Measurements from ENCODE around the gene CIAO1.
"Not testable (repeated sequence)": the region's sequence is repeated elsewhere in the genome, so short reads cannot be mapped to it uniquely, and the experiment has no call there.

The CIAO1 gene

DNA sequence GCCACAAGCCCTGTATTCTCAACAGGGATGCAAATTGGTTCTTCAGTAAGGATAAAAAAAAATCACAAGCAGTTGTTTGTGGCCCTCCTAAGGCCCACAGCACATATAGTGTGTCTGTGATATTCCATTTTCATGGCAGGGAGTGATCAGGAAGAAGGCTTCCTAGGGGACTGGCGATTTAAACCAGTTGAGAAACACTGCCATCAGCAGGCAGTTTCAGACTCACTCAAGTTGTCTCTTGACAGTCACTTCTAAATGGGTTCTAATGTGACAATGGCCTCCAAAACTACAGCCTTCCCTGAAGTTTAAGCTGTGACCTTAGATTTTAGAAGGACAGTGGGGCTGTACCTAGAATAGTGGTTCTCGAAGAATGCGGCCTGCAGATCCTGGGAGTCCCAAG is 6.0 kb downstream of the CIAO1 start:
- in situ Hi-C loops (cut with MboI; ENCODE audit: low pct_unique_long_range_greater_than_20kb, low sequenced_read_pairs, unreplicated experiment) = no loop called here
- TF ChIP-seq, protein P1, sequence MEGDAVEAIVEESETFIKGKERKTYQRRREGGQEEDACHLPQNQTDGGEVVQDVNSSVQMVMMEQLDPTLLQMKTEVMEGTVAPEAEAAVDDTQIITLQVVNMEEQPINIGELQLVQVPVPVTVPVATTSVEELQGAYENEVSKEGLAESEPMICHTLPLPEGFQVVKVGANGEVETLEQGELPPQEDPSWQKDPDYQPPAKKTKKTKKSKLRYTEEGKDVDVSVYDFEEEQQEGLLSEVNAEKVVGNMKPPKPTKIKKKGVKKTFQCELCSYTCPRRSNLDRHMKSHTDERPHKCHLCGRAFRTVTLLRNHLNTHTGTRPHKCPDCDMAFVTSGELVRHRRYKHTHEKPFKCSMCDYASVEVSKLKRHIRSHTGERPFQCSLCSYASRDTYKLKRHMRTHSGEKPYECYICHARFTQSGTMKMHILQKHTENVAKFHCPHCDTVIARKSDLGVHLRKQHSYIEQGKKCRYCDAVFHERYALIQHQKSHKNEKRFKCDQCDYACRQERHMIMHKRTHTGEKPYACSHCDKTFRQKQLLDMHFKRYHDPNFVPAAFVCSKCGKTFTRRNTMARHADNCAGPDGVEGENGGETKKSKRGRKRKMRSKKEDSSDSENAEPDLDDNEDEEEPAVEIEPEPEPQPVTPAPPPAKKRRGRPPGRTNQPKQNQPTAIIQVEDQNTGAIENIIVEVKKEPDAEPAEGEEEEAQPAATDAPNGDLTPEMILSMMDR (IDR thresholded peaks at IDR 0.05; ENCODE audit: extremely low read depth, insufficient read depth, missing control alignments) = no peak
- DNase-seq (ENCODE audit: low spot score) = no peak

DNA sequence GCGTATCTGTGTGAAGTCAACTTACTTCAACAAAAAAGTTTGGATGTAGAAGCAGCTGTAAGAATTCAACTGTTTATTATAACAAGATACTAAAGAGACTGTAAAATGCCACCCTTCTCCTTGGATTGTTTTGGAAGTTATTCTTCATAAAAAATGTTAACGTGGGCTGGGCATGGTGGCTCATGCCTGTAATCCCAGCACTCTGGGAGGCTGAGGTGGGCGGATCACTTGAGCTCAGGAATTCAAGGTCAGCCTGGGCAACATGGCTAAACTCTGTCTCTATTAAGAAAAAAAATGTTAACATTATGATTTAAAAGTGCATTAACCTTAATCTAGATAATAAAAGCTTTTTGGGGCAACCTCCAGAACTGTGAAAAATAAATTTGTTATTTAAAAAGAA is 7.7 kb downstream of the CIAO1 start:
- no peak for DNase-seq (ENCODE audit: low spot score)
- in situ Hi-C loops (cut with MboI; ENCODE audit: low pct_unique_long_range_greater_than_20kb, low sequenced_read_pairs, unreplicated experiment) = no loop called here
- TF ChIP-seq, protein P1 (IDR thresholded peaks at IDR 0.05; ENCODE audit: extremely low read depth, insufficient read depth, missing control alignments) = no peak

DNA sequence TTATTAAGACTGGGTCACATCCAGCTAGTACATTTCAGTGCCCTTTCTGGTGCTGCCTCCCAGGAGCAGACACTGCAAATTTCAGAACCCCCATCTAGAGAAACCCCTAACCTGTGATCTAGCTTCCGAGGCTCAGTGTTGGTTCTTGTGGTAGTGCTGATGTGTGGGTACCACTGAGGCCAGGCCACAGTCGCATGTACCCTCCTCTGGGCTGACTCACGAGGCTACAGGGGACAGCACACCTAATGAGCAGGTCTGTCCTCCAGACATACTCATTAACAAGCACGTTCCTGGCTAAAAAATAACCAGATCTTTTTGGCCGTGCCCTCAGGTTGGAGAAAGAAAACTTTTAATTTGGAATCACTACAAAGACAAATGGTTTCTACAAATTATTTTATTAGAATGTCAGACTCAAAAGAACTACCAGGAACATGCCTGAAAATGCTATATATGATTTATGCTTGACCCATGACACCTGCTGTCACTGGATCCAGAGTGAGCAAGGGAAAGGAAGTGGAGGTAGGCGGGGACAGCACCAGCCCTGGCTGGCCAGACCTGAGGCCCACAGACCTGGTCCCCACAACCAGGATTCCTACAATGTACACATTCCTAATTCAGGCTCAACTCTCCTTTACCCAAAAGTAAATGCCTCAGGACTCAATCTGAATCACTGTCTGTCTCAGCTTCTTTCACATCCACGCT is 8.5 kb downstream of the CIAO1 start:
- no peak for DNase-seq (ENCODE audit: low spot score)
- TF ChIP-seq, protein P1 (IDR thresholded peaks at IDR 0.05; ENCODE audit: extremely low read depth, insufficient read depth, missing control alignments) = no peak
- in situ Hi-C loops (cut with MboI; ENCODE audit: low pct_unique_long_range_greater_than_20kb, low sequenced_read_pairs, unreplicated experiment) = no loop called here

DNA sequence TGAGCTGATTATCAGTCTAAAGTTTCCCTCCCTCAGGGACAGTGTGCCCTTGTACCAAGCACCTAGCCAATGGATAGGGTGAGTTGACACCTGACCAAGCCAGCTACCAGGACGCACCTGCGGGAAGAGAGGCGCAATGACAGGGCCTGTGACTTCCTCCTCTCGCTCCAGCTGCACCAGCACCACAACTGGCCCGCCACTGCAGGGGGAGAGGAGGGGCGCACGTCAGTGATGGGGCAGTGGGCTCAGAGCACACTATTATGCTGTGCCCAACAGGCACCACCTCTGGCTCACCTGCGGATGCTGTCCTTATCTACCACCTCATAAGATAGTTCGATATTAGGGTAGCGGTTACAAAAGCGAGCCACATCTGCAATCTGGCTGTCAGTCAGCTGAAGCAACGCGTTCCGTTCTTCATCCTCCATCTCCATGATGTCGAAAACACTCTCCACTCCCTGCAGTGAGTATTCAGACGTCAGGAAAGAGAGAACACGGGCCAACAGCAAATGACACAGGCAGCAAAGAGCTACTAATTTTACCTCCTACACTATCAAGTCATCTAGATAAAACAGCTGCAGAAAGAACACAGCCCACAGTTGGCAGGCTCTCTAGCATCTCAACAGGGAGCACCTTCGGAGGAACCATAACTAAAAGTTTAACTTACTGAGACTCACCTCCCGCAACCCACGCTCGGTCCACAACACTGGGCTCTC is 10.9 kb downstream of the CIAO1 start:
- TF ChIP-seq, protein P1 (IDR thresholded peaks at IDR 0.05; ENCODE audit: extremely low read depth, insufficient read depth, missing control alignments) = no peak
- no peak for DNase-seq (ENCODE audit: low spot score)
- in situ Hi-C loops (cut with MboI; ENCODE audit: low pct_unique_long_range_greater_than_20kb, low sequenced_read_pairs, unreplicated experiment) = no loop called here

DNA sequence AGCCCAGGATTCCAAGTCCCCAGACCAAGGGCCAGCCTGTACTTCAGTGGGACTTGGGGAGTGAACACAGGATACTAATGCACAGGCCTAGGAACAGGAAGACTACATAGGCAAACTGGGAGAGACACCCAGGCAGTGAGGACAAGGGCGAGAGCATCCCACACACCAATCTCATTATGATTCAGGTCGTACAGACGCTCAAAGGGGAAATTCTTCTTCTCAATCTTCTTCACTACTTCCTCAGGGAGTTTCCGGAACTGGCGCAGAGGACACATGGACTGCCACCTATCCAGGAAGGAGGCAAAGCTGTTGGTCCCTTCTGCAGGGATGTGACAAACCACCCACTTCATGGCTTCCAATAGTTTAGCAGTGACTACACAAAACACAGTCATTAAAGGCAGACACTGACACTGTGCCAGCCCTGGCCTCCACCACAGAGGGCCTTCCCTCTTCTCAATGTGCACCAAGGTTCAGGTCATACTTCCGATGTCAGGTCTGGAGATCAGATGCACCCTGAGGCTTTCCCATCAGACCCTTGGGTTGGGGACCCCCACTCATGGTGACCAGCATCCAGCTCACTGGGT is 21.3 kb downstream of the CIAO1 start:
- TF ChIP-seq, protein P1 (IDR thresholded peaks at IDR 0.05; ENCODE audit: extremely low read depth, insufficient read depth, missing control alignments) = no peak
- no peak for DNase-seq (ENCODE audit: low spot score)
- in situ Hi-C loops (cut with MboI; ENCODE audit: low pct_unique_long_range_greater_than_20kb, low sequenced_read_pairs, unreplicated experiment) = no loop called here

DNA sequence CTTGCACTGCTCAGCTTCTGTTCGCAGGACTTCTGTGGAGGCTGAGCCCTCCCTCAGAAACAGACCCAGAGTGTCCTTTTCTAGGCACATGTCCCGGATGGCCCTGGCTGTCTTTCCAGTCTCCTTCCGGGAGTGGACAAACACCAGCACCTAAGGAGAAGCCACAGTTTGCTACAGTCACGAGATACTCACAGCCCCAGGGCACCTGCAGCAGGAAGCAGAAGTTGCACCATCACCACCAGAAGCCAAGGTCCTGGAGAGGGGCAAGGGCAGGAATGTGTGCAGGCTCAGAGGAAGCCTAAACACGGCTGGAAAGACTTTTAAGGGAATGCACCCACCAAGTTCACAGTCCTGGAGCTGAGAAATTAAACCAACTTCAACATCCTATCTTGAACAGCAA is 25.7 kb downstream of the CIAO1 start:
- TF ChIP-seq, protein P1 (IDR thresholded peaks at IDR 0.05; ENCODE audit: extremely low read depth, insufficient read depth, missing control alignments) = no peak
- no peak for DNase-seq (ENCODE audit: low spot score)
- in situ Hi-C loops (cut with MboI; ENCODE audit: low pct_unique_long_range_greater_than_20kb, low sequenced_read_pairs, unreplicated experiment) = no loop called here

DNA sequence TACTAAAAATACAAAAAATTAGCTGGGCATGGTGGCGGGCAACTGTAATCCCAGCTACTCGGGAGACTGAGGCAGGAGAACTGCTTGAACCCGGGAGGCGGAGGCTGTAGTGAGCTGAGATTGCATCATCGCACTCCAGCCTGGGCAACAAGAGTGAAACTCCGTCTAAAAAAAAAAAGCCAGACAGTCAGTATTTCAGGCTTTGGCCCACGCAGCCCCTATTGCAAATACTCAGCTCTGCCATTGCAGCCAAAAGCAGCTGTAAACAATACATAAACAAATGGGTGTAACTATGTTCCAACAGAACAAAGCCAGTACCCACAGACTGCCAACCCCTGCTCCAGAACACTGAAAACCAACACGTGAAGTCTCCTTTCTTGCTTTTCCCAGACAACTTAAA is 28.2 kb downstream of the CIAO1 start:
- in situ Hi-C loops (cut with MboI; ENCODE audit: low pct_unique_long_range_greater_than_20kb, low sequenced_read_pairs, unreplicated experiment); DNase-seq (ENCODE audit: low spot score): not testable (repeated sequence)
